PFSK-1 (cell line): ENCODE measurements around the gene CCL23.

ENCODE experiments used
- POLR2AphosphoS5 ChIP-seq: IDR thresholded peaks from 2 replicates; pipeline ENCODE4 v1.6.1; 2012; ENCODE audit warnings: low read depth, mild to moderate bottlenecking, control low read depth, low read length, moderate library complexity
- TAF1 ChIP-seq: IDR thresholded peaks from 2 replicates; pipeline ENCODE4 v1.6.1; 2012; ENCODE audit warnings: low read length, control low read depth, borderline replicate concordance; ENCODE audit not compliant: insufficient read depth

GRCh38 chr17:36055171-36055570 lies 37.4 kb upstream of the CCL23 start:
- TF ChIP-seq TAF1 (no peak), POLR2AphosphoS5 (no peak)
